ENCODE data around the gene THRAP3.
"Not testable (repeated sequence)": the region's sequence is repeated elsewhere in the genome, so short reads cannot be mapped to it uniquely, and the experiment has no call there.

Gene THRAP3

DNA sequence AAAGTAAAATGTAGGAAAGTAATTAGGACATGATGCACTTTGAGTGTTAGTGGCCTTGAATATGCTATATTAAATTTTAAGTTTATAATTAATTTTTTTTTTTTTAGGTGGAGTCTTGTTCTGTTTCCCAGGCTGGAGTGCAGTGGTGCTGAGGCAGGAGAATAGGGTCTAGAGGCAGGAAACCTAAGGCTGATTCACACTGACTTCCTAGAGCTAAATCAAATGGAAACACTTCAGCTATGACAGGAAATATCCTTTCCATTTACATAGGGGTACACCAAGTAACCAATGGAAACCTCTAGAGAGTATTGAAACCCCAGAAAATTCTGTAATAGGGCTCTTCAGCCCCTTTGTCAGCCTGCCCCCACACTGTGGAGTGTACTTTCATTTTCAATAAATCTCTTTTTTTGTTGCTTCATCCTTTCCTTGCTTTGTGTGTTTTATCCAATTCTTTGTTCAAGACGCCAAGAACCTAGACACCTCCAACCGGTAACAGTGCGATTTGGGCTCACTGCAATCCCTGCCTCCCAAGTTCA, 17.9 kb upstream of the THRAP3 start:
- no peak for DNase-seq (ENCODE audit: low spot score)

DNA sequence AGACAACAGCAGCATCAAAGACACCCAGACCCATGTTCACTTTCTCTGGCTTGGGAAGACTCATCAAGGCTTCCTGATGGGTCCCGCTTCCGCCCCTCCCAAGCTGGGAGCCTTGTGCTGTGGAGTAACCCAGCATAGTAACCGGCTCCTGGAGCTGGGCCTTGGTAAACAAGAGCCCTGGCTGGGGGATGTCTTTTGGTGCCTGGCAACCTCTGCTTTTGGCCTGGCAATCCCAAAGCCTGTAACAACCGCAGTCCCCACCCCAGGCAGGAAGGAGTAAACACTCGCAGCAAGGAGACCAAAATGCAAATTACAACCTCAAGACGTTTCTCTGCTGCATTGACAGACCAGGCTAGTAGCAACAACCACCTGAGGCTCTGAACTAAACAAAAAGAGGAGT, 16.9 kb upstream of the THRAP3 start:
- no peak for DNase-seq (ENCODE audit: low spot score)

DNA sequence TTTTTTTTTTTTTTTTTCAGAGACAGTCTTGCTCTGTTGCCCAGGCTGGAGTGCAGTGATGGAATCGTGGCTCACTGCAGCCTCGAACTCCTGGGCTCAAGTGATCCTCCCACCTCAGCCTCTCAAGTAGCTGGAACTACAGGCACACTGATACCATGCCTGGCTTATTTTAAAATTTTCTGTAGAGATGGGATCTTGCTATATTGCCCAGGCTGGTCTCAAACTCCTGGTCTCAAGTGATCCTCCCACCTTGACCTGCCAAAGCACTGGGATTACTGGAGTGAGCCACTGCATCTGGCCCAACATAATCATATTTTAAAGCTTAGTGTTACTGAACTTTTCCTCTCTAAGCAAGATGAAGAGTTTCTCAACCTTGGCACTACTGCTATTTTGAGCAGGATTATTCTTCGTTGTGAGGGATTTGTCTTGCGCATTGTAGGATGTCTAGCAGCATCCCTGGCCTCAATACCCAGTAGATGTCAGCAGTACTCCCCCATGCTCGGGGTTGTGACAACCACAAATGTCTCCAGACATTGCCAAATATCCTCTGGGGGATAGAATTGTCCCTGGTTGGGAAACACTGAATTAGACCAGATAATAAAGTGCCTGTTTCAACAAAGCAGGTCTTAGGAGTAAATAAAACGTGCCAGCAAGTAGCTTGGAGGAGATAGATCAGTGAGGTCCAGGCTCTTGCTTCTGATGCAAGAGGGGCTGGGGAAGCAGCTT, 15.1 kb upstream of the THRAP3 start:
- no peak for DNase-seq (ENCODE audit: low spot score)

DNA sequence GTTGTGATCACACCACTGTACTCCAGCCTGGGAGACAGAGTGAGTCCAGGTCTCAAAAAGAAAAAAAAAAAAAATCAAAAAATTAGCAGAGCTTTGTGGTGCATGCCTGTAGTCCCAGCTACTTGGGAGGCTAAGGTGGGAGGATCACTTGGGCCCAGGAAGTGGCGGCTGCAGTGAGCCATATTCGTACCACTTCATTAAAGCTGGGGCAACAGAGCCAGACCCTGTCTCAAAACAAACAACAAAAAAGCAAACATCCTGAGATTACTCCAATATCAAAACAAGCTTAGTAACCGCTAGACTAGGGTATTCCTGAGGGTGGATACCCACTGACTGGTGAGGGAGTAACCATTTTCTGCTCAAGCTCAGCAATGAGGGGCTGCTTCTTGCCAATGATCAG, 12.9 kb upstream of the THRAP3 start:
- no peak for DNase-seq (ENCODE audit: low spot score)

DNA sequence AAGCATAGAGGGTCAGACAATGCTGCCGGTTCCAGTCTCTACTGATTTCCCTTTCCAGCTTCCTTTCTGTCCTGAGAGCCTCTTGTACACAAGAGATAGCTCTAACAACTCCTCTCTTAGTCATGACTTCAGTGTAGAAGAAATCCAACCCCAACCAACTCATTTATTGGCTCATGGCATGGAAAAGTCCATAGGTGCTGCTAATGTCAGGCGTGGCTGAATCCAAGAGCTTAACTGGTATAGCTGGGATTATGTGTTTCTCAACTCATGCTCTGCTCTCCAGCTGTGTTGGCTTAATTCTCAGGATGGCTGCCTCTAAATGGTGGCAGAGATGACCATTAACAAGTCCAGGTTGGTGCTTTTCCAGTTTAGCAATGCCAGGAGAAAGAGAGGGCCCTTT, 12.4 kb upstream of the THRAP3 start:
- no peak for DNase-seq (ENCODE audit: low spot score)

DNA sequence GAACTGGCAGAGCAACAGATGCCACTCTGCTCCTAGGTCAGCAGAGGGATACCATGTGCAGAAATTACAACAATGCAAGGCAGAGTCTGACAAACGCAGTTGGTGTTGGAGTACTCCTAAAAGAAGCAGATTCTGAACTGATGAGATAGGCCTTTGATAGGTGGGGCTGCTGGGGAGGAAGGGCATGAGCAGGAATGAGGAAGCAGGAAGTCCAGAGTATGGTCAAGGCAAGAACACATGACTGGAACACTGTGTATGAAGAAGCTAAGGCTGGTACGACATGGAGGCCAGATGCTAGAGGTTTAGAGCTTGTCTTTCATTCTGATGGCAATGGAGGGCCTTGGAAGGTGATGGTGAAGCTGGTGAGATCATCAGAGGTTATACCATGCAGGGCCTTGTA, 11.5 kb upstream of the THRAP3 start:
- no peak for DNase-seq (ENCODE audit: low spot score)

DNA sequence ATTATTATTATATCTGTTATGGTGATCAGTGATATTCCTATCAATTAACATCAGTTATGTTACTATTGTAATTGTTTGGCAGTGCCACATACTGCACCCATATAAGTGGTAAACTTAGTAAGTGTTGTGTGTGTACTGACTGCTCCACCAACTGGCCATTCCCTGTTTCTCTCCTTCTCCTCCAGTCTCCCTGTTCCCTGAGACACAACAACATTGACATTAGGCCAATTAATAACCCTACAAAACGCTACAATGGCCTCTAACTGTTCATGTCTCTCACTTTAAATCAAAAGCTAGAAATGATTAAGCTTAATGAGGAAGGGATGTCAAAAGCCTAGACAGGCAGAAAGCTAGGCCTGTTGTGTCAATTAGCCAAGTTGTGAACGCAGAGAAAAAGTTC, 6.6 kb upstream of the THRAP3 start:
- no peak for DNase-seq (ENCODE audit: low spot score)

DNA sequence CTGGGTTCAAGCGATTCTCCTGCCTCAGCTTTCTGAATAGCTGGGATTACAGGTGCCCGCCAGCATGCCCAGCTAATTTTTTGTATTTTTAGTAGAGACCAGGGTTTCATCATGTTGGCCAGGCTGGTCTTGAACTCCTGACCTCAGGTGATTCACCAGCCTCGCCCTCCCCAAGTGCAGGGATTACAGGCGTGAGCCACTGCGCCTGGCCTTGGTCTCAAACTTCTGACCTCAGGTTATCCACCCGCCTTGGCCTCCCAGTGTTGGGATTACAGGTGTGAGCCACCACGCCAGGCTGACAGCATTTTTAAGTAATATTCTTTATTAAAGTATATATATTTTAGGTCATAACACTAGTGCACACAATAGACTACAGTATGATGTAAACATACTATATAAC, 2.3 kb upstream of the THRAP3 start:
- not testable (repeated sequence) for DNase-seq (ENCODE audit: low spot score)

DNA sequence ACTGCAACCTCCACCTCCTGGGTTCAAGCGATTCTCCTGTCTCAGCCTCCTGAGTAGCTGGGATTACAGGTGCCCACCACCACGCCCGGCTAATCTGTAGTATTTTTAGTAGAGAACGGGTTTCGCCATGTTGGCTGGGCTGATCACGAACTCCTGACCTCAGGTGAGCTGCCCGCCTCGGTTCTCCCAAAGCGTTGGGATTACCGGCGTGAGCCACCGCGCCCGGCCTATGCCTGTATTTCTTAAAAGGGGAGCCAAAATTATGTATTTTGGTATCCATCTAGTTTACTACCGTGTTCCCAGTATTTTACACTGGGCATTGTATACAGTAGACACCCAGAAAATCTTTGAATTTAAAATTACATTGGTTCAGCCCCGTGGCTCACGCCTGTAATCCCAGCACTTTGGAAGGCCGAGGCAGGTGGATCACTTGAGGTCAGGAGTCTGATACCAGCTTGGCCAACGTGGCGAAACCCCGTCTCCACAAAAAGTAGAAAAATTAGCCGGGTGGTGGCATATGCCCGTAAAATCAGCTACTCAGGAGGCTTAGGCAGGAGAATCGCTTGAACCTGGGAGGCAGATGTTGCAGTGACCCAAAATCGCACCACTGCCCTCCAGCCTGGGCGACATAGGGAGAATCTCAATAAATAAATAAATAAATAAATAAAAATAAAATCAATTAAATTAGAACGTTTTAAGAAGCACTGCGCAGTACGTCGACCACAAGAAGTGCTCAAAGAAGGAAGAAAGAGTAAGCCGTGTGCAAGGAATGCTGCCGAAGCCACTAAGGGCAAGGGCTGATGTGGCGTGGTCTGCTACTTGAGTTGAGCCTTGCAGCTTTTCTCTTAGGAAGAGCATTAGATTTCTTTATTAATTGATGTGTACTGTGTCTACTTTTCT, 1.5 kb upstream of the THRAP3 start:
- DNase-seq (ENCODE audit: low spot score), result no peak

DNA sequence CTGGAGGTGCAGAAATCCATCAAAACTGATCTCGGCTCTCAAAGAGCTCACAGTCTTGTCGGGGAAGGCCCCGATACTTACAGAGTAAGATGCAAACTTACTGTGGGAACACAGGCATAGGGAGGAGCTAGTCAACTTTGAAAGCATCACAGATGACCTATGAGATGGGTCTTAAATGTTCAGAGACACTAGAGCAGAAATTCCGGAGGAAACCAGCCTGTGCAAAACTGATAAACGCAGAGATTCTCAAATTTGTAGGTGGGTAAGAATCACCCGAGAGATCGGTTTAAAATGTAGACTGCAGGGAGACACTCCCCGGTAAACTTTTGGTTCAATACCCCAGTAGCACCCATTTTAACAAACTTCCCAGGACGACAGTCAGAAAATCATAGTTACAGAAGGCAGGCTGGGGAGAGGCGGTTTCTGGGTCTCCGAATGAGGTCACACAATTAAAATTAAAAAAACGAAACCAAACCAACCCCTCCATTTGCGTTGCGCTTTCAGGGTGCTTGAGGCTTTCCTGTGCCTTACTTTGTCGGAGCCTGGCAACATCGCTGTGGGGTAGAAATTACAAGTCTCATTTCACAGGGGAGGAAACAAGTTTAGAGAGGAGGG, 755 bp upstream of the THRAP3 start:
- DNase-seq (ENCODE audit: low spot score), result peak; percentile 63

DNA sequence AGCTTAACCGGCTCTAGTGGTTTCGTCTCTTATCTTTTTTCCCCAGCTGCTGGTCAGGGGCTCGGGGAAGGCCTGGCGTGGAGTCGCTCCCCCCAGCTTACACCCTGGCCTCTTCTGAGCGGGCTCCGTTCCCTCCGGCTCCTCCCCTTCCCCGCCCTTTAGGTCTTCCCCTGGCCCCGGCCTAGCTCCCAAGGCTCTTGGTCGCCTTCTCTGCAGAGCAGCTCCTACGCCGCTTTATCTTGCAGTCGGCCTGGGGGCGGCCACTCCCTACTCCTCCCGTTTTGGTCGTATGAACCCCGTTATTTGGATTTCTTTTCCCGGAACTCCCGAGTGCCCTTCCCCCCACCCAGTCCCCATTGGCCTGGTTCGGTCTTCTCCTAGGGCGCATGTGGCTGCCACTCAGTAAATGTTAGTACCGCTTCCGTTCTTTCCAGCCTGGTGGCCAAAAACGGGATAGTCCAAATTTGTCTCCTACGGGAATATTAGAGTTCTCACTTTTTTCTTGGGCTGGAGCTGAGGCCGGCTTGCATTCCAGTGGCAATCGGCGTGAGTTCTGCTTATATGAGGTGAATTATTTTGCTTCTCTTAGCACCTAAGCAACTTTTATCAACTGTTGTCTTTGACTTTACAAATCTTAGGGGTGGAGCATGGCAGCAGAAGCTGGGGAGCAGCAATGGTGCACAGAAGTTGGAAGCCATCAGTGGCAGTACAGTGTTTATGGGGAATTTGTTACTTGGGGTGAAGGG, 467 bp downstream of the THRAP3 start:
- DNase-seq (ENCODE audit: low spot score), result peak; percentile 74

DNA sequence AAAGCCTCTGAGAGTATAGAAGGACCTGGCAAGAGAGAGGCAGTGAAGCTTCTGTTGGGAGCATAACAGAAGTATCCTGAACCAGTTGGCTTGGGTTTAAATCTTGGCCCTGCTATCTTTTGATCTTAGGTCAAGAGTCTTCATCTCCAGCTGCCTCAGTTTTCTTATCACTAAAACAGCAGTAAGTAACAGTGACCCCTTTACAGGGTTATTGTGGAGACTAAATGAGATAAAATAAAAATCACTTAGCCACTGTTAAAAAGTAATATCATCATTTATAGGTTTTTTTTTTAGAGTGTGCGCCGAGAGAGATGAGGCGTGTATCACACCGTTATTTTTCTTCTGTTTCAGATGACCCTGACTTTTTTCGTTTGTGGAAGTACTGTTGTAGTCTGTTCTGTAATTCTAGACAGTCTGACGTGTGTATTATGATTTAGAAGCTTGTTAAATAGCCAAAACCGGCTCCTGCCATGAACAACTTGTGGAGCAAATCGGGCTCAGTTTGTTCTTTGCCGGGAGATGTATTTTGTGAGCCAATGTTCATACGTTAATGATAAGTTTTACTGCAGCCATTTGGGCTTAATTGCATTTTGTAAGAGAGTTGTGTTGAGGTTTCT, 1.1 kb downstream of the THRAP3 start:
- DNase-seq (ENCODE audit: low spot score), result no peak

DNA sequence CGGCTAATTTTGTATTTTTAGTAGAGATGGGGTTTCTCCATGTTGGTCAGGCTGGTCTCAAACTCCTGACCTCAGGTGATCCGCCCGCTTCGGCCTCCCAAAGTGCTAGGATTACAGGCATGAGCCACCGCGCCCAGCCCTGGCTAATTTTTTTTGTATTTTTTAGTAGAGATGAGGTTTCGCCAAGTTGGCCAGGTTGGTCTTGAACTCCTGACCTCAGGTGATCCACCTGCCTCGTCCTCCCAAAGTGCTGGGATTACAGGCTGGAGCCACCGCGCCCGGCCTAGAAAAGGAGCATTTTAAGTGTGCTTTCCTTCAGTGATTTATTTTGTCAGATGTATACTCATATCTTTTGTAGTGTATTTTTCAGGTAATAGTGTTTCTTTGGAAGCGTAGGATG, 6.0 kb downstream of the THRAP3 start:
- DNase-seq (ENCODE audit: low spot score), result not testable (repeated sequence)

DNA sequence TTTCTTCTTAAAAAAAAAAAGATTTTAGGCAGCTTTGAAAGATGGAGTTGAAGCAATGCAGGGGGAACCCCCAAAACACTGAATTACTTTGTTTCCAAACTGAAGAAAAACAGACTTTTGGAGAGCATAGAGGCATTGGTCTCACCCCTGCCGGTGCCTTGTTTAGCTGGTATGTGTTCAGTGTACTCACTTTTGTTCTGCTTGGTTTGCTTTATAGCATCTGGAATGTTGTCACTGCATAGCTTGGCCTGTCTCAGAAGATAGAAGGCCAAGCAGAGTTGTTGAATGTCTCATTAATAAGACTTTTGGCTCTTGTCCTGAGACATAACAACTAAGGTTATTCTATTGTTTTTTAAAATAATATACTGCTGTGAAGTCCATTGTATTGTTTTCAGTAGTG, 6.9 kb downstream of the THRAP3 start:
- no peak for DNase-seq (ENCODE audit: low spot score)

DNA sequence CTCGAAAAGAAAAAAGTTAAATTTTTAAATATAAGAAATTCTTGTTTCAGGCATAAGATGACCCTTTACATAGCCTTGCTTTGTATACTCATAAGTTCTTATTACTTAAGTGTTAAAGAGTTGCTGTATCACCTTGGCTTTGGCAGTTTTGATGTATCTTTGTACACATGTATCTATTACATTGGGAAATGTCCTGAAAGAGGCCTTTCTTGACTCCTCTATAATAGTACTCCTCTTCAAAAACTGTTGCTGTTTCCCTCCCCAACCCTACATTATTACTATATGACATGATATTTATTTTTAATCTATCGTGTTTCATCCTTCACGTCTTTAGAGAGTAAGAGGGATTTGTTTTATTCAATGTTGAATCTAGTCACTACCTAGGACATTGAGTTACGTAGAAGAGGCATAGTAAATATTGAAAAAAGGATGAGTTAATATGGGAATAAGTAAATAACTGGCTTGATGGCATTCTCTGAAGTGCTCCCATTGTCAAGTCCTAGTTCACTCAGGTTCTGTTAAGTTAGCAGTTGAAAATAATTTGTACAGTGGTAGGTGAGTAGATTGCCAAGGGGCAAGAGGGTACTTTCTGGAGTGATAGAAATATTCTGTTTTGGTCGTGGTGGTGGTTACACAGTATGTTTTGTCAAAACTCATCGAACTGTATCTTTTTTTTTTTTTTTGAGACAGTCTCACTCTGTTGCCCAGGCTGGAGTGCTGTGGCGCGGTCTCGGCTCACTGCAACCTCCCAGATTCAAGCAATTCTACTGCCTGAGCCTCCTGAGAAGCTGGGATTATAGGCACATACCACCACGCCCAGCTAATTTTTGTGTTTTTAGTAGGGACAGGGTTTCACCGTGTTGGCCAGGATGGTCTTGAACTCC, 8.2 kb downstream of the THRAP3 start:
- no peak for DNase-seq (ENCODE audit: low spot score)

DNA sequence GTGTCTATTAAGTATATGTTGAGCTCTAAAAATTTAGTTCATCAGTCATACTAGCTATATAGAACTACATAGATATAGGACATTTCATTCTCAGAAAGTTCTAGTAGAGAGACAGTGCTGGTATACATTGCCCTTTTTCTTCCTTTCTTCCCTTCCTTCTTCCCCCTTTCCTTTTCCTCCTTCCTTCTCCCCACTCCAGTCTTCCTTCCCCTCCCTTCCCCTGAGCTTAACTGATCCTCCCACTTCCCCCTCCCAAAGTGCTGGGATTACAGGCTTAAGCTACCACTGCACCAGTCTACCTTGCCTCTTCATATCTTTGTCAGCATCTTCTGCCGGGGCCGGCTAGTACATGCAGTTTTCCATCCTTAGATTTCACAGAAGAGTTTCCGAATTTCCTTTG, 12.1 kb downstream of the THRAP3 start:
- no peak for DNase-seq (ENCODE audit: low spot score)

DNA sequence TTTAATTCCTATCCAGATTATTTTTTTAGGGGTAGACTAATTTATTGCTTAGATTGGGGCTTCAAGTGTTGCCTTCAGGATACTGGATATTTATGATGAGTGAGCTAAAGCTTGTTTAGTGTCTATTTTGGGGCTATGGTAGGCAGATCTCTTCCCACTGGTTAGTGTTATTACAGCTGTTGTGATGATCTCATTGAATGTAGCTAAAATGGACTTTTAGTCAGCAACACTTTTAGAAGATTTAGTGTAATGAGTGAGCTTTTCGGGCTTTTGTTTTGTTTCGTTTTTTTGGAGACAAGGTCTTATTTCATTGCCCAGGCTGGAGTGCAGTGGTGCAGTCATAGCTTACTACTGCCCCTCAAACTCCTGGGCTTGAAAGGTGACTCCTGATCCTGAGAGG, 14.2 kb downstream of the THRAP3 start:
- no peak for DNase-seq (ENCODE audit: low spot score)

DNA sequence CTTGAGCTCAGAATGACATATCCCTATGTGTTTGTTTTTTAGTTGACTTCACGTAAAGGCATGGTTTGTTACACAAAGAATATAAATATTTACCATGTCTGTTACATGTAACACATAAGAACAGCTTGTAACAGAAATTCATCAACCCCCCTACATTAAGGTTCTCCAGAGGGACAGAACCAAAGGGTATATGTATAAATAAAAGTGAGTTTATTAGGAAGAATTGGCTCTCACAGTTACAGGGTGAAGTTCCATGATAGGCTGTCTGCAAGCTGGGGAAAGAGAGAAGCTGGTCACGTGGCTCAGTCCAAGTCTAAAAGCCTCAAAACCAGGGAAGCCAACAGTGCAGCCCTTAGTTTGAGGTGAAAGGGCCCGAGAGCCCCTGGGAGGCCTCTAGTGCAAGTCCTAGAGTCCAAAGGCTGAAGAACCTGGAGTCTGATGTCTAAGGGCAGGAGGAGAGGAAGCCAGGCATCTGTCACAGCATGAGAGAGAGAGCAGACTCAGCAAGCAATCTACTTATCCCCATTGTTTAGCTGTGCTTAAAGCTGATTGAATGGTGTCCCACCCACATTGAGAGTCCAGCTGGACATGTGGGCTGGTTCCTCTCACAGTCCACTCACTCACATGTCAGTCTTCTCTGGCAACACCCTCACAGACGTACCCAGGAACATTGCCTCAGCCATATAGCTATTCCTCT, 15.8 kb downstream of the THRAP3 start:
- DNase-seq (ENCODE audit: low spot score), result no peak

DNA sequence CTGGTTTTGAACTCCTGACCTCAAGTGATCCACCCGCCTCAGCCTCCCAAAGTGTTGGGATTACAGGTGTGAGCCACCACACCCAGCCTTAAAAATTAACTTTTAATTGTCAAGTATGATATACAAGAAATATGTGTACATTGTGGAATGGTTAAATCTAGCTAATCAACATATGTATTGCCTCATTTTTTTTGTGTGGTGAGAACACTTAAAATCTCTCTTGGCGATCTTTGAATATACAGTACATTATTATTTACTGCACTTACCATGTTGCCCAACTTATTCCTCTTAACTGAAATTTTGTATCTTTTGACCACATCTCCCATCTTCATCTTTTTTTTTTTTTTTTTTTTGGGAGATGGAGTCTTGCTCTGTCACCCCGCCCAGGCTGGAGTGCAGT, 23.3 kb downstream of the THRAP3 start:
- no peak for DNase-seq (ENCODE audit: low spot score)
